ENCODE measurements around the gene YY2.

GRCh38 chrX:21843179-21843578, 12.6 kb upstream of the YY2 start:
- TF ChIP-seq FOXJ2 (tag; IDR thresholded peaks at IDR 0.05) = no peak
- TF ChIP-seq HES1 (IDR thresholded peaks at IDR 0.05; ENCODE audit: low read depth) = no peak
- TF ChIP-seq CTCF (IDR thresholded peaks at IDR 0.05 in 2 of 3, conservative IDR thresholded peaks at IDR 0.05 in 1 of 3; ENCODE audit: insufficient read depth in 2 of 3, low read depth in 1 of 3, low read length in 3 of 3) = no peak
- no peak for TF ChIP-seq PHF8 (IDR thresholded peaks at IDR 0.05; ENCODE audit: borderline replicate concordance, low read length)

All from K562 (cell line).